ENCODE results near the gene MCL1.
"Not testable (repeated sequence)": the region's sequence is repeated elsewhere in the genome, so short reads cannot be mapped to it uniquely, and the experiment has no call there.

Gene MCL1

DNA sequence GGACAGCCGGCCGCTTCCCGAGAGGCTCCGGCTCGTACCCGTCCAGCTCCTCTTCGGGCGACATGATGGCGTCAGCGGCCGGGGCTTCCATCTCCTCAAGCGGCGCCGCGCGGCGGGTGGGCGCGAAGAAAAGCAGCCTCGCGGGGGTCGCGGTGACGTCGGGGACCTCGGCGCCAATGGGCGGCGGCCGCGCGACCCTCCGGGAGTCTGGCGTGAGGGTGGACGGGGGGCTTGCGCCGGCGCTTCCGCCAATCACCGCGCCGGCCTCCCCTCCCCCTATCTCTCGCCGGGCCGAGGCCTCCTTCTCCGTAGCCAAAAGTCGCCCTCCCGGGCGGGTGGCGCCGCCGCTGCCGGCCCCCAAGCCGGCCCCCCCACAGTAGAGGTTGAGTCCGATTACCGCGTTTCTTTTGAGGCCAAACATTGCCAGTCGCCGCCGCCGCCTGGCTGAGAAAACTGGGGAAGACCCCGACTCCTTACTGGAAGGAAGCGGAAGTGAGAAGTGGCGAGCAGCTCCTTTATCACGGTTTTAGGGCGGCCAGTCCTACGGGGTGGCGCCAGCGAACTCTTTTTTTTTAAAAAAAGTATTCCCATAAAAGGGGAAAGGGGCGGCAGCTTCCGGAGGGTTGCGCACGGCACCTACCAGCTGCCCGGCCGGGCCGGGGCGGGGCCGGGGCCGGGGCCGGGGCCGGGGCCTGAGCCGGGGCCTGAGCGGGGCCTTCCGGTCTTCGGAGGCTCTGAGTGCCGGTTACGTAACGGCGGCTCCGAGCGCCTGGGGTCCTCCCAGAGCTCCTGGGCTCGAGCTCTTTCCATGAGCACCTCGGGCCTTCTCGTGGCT is at the start of gene MCL1:
TSS of gene MCL1 (minus strand) at position 501 of the 835 bp plus-strand sequence. CDS start at position 421, 80 bp downstream.
- DNase-seq: peak; percentile 97

DNA sequence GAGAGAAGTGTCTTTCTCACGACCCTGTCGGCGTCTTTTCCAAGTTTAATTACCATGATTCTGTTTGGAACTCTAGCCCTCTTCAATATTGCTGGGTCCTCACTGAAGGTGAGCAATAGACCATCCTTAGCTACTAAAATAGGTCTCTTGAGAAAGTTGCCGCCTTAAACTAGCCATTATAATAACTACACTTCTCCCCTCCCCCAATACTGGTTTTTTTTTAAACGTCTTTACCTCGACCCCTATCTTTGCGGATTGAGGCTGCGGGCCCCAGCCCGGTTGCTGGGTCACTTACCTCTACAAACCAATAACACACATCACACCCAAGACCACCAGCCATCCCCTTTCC is 49.3 kb upstream of the MCL1 start:
- no peak for DNase-seq

DNA sequence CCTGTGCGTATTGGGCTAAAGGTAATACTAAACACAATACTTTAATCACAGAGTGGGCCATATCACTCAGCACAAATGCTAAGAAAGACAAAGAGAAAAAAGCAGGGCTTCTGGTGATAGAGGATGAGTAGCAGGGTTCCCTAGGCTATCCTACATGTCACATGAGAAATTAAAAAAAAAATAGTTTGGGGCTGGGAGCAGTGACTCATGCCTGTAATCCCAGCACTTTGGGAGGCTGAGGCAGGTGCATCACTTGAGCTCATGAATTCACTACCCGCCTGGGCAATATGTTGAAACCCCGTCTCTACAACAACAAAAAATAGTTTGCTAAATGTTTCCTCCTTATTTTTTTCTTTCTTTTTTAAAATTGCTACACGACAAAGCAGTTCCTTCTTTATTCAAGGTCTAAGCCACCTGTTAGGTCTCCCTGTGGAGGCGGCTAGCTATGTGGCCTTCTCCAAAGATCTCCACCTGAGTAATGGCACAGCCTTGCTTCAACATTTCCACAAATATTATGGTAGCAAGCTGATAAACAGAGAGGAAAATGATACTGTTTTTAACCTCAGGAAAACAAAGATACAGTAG is 48.5 kb upstream of the MCL1 start:
- no peak for DNase-seq

DNA sequence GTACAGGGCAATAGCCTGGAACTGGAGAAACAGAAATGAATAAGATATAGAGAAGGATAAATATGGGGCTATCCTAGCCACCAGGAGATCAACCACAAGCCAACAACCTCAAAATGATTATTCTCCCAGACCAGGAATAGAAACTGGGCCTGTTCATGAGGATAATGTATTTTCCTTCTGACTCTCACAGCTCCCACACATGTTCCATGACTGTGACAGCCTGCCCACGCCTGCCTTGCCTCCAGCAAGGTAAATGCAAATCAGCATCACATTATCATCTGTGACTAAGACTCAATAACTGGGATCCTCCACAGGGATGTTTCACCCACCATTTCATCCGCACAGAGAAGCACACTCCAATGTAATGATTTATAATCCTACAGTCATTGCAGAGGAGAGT is 46.7 kb upstream of the MCL1 start:
- peak; percentile 38 for DNase-seq

DNA sequence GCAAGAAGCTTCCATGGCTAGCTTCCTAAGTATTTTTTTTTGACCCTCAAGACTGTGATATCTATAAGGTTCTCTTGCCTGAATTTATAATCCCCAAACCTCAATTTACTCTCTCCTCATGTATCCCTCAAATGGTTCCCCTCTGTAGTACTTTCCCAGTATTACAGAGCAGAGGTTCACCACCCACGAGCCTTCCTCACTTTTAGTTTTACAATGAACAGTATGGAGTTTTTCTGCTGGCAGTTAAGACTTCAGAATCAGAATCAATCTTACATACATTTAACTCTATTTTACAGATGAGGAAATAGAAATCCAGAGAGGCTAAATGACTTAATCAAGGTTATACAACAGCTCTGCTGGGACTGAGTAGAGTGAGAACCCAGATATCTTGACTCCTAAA is 45.1 kb upstream of the MCL1 start:
- not testable (repeated sequence) for DNase-seq

DNA sequence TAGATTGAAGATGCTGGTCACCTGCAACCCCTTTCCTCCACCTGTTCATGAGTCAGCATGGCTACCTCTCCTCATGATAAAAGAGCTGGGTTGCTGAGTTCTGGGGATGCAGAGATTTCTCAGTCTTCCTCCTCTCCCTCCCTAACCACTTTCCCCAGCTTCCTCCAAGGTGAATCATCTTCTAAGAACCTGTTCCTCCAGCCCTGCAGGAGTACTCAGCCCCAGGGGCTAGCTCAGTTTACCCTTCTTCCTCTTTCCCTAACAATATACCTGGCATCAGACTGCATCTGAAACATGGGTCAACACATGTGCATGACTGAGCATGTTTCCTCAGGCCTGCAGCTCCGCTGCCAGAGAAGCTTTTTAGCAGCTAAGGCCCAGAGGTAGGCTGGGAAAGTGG is 44.7 kb upstream of the MCL1 start:
- not testable (repeated sequence) for DNase-seq

DNA sequence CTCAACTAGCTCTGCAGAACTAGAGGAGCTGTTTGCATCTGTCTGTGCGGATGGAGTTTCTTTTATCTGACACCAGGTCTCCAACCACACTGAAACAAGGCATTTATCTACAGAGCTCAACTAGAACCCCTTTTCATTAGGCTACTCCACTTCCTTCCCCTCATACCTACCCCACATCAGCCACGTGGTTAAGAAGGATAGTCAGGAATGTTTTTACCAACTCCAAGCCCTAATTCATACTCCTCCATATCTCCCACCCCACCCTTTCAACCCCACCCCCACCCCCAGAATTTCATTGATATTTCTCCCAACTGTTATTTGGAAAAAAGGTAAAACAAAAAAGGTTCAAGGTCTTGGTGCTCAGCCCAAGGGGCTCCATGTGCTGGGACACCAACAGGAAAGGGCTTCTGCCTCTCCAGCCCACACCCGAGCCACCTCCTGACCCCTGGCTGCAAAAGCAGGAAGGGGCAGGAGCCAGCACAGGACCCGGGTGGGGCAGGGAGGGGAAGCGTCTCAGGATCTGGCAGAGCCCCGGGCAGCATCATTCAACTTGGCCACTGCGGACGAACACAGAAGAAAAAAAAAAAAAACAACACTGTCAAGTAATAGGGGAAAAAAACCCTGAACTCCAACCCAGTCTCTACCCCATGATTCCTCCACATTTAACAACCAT is 43.0 kb upstream of the MCL1 start:
- DNase-seq: no peak

DNA sequence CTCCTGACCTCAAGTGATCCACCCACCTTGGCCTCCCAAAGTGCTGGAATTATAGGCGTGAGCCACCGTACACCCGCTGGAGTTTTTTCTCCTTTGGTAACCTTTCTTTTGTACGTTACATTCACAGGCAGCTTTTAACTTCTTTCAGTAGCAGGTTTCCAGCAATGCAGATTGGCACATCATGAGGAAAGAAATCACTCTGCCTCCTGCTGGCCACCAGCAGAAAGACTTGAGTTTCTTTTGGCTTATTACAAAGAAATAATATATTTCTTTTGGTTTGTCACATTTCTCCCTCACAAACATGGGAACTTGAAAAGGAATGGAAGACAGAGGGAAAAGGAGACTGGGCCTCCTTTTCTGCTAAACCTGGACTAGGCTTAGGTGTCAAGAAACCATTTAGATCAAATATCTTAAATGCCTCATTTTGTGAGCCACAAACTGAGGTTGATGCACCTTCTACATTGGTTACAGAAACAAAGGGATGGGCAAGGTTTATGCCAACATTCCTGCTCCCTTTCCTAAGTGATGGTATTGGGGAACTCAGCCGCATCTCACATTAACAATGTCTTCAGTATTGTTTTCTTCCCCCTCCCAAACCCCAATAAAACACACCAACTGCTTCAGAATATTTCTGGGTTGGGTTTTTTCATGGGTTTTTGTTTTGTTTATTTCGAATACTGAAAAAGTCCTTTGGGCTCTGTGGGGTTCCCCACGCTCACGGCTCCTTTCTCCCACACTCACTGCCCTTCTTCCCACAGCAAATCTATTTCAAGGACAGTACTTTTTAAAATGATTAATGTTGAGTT is 42.3 kb upstream of the MCL1 start:
- no peak for DNase-seq

DNA sequence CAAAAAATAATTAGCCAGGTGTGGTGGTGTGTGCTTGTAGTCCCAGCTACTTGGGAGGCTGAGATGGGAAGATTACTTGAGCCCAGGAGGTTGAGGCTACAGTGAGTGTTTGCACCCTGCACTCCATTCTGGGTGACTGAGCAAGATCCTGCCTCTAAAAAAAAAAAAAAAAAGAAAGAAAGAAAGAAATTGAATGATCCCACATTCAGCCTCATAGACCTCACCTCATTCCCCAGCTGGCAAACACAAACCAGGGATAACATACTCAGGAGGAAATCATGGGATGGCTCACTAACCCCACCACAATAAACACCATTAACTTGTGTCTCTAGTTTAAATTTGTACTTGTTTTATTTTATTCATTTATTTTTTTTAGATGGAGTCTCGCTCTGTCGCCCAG is 41.5 kb upstream of the MCL1 start:
- DNase-seq: no peak

DNA sequence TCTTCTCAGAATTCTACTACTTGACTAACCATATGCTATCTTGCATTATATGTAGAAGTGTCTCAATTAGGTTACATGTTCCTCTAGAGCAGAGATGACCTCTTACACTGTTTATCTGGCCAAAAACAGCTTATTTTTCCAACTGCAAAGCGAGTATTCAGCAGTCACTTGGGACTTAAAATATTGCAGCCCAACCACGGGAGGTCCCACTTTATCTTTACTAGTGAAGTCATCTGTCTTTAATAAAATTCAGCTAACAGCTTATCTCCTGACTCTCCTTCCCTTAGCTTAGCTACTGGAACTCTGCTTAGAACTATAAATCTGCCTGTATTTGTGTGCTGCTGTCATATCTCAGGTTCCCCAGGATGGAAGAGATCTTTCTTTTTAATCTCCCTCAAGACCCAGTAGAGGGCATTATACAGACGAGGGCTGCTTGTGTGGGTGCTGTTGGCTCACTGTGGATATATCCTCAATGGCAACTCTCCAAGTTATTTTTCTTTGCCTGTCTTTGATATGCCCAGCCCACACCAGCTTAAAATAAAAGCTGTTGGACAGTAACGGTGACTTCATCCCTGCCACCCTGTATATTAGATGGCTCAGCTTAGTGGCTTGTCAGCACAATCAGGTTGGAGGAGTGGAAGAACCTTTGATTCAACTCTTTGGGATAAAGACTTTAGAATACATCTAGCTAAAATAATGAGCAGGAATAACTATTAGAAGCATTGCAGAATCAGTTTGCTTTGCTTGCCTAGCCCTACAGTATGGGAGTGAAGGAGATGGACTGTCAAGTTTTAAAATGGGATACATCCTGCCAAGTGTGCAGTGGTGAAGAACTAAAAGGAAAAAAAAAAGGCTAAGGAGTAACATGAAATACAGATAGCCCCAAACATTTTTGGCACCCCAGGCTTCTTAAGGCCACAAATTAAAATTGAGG is 40.4 kb upstream of the MCL1 start:
- no peak for DNase-seq

DNA sequence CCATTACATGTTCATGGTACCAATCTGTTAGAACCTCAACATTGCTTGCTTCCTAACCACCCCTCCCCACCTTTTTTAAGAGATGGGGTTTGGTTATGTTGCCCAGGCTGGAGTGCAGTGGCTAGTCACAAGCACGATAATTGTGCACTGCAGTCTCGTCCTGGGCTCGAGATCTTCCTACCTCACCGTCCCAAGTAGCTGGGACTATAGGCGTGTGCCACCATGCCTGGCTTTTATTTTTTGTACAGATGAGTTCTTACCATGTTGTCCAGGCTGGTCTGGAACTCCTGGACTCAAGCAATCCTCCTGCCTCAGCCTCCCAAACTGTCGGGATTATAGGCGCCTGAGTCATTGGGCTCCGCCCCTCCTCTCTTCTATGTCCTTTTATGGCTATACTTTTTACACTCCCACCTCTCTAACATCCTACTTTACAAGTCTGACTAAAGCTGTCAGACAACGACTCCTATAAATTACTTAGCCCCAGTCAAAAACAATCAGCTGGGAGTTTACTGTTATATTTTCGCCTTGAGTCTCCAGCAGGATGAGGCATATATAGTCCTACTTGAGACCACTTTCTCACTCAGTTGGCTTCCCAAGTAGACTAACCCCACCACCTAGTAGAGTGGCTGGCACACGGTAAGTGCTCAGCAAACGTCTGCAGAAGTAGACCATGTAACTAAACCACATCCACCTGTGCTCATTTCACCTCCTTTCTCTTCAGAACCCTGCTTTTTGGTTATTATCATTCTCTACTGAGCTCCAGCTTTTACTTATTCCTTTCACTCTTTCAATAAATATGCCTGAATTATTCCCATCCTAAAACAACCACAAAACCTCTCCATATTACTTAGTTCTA is 36.2 kb upstream of the MCL1 start:
- no peak for DNase-seq

DNA sequence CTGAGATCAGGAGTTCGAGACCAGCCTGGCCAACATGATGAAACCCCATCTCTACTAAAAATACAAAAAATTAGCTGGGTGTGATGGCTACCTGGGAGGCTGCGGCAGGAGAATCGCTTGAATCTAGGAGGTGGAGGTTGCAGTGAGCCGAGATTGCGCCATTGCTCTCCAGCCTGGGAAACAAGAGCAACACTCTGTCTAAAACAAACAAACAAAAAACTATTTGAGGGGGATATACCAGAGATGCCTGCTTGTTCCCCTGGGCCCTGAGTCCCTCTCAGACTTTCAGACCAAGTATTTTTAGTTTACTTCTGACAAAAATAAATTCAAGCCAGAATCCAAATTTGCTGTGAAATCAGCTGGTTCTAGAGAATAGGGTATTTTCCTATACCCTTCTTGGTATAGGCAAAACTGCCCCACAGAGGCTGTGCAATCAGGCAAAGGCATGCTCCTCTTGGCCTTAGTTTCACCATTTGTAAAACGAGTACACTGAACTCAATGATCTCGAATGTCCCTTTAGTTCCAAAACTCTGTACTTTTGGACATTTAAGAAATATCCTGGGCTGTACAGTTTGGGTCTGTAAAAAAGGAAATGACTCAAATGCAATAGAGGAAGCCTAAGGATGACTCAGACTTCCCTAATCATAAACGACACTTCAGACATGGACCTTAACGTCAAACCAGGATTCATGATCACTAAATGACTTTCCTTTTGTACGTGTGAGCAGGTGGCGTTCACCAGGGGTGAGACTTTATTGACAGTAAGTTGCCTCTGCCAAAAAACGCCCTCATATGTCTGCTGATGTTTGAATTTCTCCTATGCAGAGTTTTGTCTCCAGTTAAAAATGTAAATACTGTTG is 33.9 kb upstream of the MCL1 start:
- no peak for DNase-seq

DNA sequence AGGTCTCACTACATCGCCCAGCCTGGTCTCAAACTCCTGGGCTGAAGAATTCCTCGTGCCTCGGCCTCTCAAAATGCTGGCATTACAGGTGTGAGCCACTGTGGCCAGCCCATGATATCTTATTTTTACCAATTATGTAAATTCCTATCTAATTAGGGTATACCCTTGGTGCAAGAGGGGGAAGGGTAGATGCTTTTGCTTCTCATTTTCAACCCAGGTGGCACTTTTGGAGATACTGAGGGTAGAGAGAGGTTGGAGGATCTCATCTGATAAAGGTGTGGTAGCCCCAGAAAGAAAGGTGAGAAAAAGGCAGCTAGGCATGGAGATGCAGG is 32.6 kb upstream of the MCL1 start:
- no peak for DNase-seq

DNA sequence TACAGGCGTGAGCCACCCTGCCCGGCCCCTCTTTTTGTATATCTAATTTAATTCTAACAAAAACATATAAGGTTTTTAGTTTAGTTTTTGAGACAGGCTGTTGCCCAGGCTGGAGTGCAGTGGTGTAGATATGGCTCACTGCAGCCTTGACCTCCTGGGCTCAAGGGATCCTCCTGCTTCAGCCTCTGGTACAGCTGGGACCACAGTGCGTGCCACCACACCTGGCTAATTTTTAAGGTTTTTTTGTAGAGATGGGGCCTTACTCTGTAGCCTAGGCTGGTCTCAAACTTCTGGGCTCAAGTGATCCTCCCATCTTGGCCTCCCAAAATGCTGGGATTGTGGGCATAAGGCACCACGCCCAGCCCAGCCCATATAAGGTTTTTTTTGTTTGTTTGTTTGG is 31.2 kb upstream of the MCL1 start:
- no peak for DNase-seq

DNA sequence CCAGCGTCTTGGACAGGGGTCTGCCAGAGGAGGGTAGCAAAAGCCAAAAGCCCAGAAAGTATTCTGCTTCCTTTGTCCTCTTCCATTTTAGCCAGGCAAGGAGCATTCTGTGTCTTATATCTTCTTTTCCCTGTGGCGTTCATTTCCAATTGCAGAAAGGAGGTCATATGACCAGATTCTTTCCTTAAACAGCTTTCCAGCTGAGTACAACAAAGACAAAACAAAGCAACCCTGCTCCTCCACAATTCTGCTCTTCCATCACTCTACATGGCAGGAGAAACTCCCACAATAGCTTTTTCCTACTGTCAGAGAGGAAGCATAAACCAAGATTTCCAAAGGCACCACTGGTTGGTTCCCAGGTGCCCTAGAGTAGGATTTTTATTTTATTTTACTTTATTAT is 30.3 kb upstream of the MCL1 start:
- DNase-seq: no peak

DNA sequence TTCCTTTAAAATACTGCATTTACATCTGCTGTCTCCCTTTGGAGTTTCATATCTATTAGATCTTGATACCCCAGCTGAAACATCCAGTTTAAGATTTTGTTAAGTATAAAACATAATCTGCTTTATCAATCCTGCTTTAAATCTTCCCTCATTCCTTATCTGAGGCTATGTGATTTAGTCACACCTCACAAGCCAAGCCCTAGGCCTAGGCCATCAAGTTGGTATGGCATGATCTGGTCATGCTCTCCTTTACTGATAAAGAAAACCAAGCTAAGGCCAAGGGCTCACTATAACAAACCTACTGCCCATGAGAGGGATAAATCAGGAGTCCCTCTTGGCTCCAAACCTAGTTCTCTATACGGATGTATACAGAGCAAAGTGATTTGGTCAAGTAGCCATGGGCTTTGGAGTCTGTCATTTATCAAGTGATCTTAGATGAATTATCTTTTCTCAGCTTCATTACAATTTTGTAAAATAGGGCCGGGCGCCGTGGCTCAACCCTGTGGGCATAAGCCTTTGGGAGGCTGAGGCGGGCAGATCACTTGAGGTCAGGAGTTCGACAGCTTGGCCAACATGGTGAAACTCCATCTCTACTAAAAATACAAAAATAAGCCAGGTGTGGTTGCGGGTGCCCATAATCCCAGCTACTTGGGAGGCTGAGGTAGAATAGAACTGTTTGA is 27.2 kb upstream of the MCL1 start:
- DNase-seq: no peak

DNA sequence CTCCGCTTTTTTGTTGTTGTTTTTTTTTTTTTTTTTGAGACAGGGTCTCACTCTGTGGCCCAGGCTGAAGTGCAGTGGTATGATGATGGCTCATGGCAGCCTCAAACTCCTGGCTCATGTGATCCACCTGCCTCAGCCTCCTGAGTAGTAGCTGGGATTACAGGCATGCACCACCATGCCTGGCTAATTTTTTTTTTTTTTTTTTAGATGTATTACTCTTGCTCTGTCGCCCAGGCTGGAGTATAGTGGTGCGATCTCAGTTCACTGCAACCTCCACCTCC is 26.0 kb upstream of the MCL1 start:
- DNase-seq: not testable (repeated sequence)

DNA sequence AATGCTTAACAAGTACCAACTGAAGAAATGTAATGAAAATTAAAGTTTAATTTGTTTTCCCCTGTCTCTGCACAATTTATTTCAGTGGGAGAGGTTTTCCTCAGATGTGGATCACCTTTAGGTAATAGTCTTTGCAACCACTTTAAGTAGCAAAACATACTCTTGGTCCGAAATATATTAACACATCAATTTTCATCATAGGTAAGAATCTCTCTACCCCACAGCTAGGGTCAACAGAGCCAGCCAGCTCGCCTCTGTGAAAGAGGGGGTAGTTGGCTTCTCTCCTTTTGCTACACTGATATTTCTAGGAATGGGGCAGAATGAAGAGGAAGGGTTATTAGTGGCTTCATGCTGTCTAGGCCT is 24.8 kb upstream of the MCL1 start:
- no peak for DNase-seq

DNA sequence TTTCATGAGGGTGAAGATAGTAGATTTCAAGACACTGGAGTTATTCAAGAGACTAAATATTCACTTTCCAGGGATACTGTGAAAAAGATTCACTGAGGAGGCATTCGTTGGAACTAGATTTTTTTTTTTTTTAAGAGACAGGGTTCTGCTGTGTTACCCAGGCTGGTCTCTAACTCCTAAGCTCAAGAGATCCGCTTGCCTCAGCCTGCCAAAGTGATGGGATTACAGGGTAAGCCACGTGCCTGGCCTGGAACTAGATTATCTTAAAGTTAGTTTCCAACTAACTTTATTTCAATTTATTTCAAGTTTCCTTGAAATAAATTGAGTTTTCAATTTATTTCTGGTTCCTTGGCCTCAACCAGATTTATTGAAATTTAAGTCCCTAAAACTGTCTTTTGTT is 24.3 kb upstream of the MCL1 start:
- no peak for DNase-seq

DNA sequence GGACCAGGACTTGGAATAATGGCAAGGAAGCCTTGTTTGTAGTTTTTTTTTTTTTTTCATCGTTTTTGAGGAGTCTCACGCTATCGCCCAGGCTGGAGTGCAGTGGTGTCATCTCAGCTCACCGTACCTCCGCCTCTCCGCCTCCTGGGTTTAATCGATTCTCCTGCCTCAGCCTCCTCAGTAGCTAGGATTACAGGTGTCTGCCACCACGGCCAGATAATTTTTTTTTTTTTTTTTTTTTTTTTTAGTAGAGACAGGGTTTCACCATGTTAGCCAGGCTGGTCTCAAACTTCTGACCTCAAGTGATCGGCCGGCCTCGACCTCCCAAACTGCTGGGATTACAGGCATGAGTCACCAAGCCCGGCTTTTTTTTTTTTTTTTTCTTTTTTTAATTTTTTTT is 23.0 kb upstream of the MCL1 start:
- not testable (repeated sequence) for DNase-seq

All from NCI-H1048 (cell line).